ENCODE measurements around the gene VPS4B.

DNA sequence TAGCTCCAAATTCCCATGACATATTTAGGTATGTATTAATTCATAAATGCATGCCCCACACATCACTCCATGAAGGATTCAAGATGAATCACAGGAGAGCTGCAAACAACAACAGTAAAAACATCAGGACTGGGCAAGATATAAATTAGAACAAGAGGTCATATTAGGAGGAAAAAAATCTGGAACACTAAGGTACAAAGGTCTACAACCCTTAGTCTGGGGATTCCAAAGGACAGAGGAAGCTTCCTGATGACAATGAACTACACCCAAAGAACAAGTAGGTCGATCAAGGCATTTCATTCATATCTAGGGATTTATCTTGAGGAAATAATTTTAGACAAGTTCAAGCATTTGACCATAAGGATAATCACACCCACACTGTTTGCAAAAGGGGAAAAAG lies 14.5 kb downstream of the VPS4B start:
- TF ChIP-seq, protein P1, sequence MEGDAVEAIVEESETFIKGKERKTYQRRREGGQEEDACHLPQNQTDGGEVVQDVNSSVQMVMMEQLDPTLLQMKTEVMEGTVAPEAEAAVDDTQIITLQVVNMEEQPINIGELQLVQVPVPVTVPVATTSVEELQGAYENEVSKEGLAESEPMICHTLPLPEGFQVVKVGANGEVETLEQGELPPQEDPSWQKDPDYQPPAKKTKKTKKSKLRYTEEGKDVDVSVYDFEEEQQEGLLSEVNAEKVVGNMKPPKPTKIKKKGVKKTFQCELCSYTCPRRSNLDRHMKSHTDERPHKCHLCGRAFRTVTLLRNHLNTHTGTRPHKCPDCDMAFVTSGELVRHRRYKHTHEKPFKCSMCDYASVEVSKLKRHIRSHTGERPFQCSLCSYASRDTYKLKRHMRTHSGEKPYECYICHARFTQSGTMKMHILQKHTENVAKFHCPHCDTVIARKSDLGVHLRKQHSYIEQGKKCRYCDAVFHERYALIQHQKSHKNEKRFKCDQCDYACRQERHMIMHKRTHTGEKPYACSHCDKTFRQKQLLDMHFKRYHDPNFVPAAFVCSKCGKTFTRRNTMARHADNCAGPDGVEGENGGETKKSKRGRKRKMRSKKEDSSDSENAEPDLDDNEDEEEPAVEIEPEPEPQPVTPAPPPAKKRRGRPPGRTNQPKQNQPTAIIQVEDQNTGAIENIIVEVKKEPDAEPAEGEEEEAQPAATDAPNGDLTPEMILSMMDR (conservative IDR thresholded peaks at IDR 0.05) = no peak
- TF ChIP-seq EZH2 (IDR thresholded peaks at IDR 0.05; ENCODE audit: low read depth) = no peak

Data from PC-9 (cell line).